Measurements from ENCODE around the gene BCL11A. TPM values are rescaled to one million over a fixed set of nuclear protein-coding genes. Genes with fewer than 3 reads are reported as not detected.

BCL11A gene
- total RNA-seq, 2 experiments from 2014 or later: 0.45 to 0.54 TPM

GRCh38 chr2:60493804-60494387 is 59.6 kb downstream of the BCL11A start:
- ATAC-seq: no peak

DNA sequence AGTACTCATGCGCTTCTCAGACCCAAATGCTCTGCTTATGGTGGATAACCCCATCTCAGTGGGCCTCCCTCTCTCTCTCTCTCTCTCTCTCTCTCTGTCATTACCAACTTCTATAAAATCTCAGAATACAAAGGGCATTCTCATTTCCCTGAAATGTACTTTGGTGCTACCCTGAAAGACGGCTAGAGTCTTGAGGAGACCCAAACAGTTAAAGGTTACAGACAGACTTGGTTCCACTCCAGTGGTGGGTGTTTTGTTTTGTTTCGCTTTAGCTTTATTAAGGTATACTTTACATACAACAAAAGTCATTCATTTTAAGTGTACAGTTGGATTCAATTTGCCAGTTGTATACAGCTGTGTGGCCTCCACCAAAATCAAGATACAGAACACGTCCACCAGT is 60.9 kb downstream of the BCL11A start:
- CTCF ChIA-PET: no interaction called here
- Mint-ChIP-seq H3K27ac (no peak overlapping the region), H3K4me3 (no peak overlapping the region), H3K4me1 (ENCODE audit: low read depth) (no peaks in the 10 kb centered on the region), H3K36me3 (ENCODE audit: low read depth) (no peaks in the 10 kb centered on the region), H3K27me3 (peaks cover 2% of the 10 kb centered on the region), H3K9me3 (no peaks in the 10 kb centered on the region)
- ATAC-seq (no peak), DNase-seq (no peak)
- intact Hi-C loops (cut with micrococcal nuclease): no loop called here
- TF ChIP-seq, protein P1, sequence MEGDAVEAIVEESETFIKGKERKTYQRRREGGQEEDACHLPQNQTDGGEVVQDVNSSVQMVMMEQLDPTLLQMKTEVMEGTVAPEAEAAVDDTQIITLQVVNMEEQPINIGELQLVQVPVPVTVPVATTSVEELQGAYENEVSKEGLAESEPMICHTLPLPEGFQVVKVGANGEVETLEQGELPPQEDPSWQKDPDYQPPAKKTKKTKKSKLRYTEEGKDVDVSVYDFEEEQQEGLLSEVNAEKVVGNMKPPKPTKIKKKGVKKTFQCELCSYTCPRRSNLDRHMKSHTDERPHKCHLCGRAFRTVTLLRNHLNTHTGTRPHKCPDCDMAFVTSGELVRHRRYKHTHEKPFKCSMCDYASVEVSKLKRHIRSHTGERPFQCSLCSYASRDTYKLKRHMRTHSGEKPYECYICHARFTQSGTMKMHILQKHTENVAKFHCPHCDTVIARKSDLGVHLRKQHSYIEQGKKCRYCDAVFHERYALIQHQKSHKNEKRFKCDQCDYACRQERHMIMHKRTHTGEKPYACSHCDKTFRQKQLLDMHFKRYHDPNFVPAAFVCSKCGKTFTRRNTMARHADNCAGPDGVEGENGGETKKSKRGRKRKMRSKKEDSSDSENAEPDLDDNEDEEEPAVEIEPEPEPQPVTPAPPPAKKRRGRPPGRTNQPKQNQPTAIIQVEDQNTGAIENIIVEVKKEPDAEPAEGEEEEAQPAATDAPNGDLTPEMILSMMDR (IDR thresholded peaks at IDR 0.05): no peak
- POLR2A ChIA-PET: no interaction called here

More at GRCh38 chr2:60493804-60494387, 59.6 kb downstream of the BCL11A start:
- Mint-ChIP-seq H3K27ac (no peak overlapping the region), H3K4me1 (ENCODE audit: low read depth) (peaks cover 1% of the 10 kb centered on the region), H3K36me3 (ENCODE audit: low read depth) (no peaks in the 10 kb centered on the region), H3K4me3 (no peak overlapping the region), H3K9me3 (no peaks in the 10 kb centered on the region), H3K27me3 (peaks cover 2% of the 10 kb centered on the region)
- CTCF ChIA-PET: interaction anchor here (1.0 to 1.8 kb wide), 2 partner anchors 88 to 149 kb away, joined by 3 to 7 read pairs; no protein-coding TSS in a partner anchor
- POLR2A ChIA-PET: no interaction called here
- intact Hi-C loops (cut with micrococcal nuclease): no loop called here
- no peak for DNase-seq
- TF ChIP-seq, protein P1 (IDR thresholded peaks at IDR 0.05): no peak

DNA sequence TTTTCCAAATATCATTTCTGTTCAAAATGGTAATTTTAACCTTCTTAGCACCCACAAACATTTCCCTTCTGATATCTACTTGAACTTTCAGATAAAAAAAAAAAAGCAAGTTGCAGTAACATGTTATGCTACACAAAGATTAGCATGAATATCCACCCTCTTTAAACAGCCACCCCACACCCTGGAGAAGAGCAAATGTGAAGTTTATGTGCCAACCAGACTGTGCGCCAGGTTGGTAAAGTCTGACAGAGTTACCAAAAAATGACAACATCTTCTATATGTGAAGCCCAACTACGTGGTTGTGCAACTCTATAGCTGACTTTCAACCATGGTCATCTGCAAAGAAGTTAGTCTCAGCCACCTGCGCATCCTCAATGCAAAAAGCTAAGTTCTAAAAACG is 62.6 kb downstream of the BCL11A start:
- TF ChIP-seq, protein P1 (IDR thresholded peaks at IDR 0.05): no peak
- peaks cover 2% of the 10 kb centered on the region for H3K27me3 Mint-ChIP-seq
- H3K27ac Mint-ChIP-seq: no peak overlapping the region
- intact Hi-C loops (cut with micrococcal nuclease): no loop called here
- H3K4me3 Mint-ChIP-seq: no peak overlapping the region
- ATAC-seq: no peak
- no peaks in the 10 kb centered on the region for H3K4me1 Mint-ChIP-seq (ENCODE audit: low read depth)
- no peaks in the 10 kb centered on the region for H3K9me3 Mint-ChIP-seq
- CTCF ChIA-PET: no interaction called here
- no peaks in the 10 kb centered on the region for H3K36me3 Mint-ChIP-seq (ENCODE audit: low read depth)
- POLR2A ChIA-PET: no interaction called here
- no peak for DNase-seq

GRCh38 chr2:60490441-60490840 is 63.0 kb downstream of the BCL11A start:
- no peak overlapping the region for H3K4me3 Mint-ChIP-seq
- intact Hi-C loops (cut with micrococcal nuclease): no loop called here
- H3K27ac Mint-ChIP-seq: no peak overlapping the region
- DNase-seq (no peak), ATAC-seq (no peak)
- ChIA-PET CTCF (no interaction called here), POLR2A (no interaction called here)
- TF ChIP-seq, protein P1 (IDR thresholded peaks at IDR 0.05): no peak
- H3K27me3 Mint-ChIP-seq: peaks cover 2% of the 10 kb centered on the region
- no peaks in the 10 kb centered on the region for H3K4me1 Mint-ChIP-seq (ENCODE audit: low read depth)
- no peaks in the 10 kb centered on the region for H3K36me3 Mint-ChIP-seq (ENCODE audit: low read depth)
- no peaks in the 10 kb centered on the region for H3K9me3 Mint-ChIP-seq

DNA sequence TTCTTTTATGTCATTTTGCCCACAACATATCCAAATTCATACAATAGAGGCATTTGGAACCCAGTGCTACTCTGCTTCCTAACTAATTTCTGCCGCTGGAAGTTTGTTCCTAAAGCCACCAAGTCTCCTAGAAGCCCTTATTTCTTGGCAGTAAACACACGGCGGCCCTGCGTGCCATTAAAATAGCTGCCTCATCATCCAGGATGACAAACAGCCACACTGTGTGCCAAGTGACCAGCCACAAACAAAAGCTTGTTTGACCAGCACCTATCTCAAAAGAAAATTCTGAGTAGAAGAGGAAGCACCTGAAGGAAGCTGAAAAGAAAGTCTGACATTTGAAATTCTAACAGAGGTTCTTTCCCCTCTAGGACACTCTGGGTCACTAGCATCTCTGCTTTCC is 64.2 kb downstream of the BCL11A start:
- TF ChIP-seq, protein P1 (IDR thresholded peaks at IDR 0.05): no peak
- Mint-ChIP-seq H3K27ac (no peak overlapping the region), H3K4me1 (ENCODE audit: low read depth) (no peaks in the 10 kb centered on the region), H3K4me3 (no peak overlapping the region), H3K27me3 (peaks cover 2% of the 10 kb centered on the region), H3K36me3 (ENCODE audit: low read depth) (no peaks in the 10 kb centered on the region), H3K9me3 (no peaks in the 10 kb centered on the region)
- intact Hi-C loops (cut with micrococcal nuclease): no loop called here
- CTCF ChIA-PET: no interaction called here
- POLR2A ChIA-PET: no interaction called here
- ATAC-seq (no peak), DNase-seq (no peak)
